Hematopoietic multipotent progenitor cell treated with erythropoietin and hydrocortisone succinate and interleukin-3 and kit ligand, for 8 days (in vitro differentiated cells): ENCODE results near the gene RUFY2.

Experiments used
- DNase-seq: peaks from one replicate; pipeline ENCODE4 v3.0.0-alpha.2; 2015

Gene RUFY2, protein sequence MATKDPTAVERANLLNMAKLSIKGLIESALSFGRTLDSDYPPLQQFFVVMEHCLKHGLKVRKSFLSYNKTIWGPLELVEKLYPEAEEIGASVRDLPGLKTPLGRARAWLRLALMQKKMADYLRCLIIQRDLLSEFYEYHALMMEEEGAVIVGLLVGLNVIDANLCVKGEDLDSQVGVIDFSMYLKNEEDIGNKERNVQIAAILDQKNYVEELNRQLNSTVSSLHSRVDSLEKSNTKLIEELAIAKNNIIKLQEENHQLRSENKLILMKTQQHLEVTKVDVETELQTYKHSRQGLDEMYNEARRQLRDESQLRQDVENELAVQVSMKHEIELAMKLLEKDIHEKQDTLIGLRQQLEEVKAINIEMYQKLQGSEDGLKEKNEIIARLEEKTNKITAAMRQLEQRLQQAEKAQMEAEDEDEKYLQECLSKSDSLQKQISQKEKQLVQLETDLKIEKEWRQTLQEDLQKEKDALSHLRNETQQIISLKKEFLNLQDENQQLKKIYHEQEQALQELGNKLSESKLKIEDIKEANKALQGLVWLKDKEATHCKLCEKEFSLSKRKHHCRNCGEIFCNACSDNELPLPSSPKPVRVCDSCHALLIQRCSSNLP

DNA sequence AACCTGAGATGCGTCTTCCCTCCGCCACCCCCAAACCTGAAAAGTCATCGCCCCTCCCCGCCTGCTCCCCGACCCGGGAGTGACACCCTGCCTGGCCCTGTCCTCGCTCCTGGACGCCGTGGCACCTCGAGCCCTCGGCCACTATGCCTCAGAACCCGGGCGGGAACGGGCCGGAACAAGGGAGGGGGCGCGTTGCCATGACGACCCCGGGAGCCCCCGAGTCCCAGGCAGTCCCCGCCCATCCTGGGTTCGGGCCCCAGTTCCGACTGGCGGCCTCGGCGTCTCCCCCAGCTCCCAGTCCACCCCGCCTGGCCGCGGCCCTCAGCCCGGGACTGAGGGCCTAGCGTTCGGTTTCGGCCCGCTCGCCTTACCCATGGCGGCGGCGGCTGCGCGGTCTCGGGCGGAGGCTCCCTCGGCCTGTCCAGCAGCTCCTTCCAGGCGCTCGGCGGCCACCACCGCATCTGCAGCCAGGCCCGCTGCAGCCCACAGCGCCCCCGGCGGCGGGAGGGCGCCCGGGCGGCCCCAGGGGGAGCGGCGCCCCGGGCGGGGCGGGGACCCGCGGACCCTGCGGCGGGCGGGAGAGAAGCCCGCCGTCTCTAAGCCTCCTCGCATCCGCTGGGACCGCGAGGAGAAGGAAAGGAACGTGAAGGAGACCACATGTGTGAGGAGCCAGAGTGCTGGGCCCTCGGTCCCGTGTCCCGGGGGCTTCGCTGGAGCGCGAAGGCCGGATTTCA, at the start of gene RUFY2:
Gene RUFY2 (minus strand): TSS at position 463 of the 734 bp plus-strand sequence. CDS start 88 bp downstream, at position 375.
- peak; percentile 65 for DNase-seq

DNA sequence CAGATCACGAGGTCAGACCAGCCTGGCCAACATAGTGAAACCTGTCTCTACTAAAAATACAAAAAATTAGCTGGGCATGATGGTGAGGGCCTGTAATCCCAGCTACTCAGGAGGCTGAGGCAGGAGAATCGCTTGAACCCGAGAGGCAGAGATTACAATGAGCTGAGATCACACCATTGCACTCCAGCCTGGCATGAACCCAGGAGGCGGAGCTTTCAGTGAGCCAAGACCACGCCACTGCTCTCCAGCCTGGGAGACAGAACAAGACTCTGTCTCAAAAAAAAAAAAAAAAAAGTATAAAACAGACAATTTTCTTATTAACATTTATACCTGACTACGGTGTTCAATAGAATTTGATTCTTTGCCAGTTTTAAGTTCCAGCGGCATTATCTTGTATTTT, 42.6 kb upstream of the RUFY2 start:
- peak; percentile 54 for DNase-seq

DNA sequence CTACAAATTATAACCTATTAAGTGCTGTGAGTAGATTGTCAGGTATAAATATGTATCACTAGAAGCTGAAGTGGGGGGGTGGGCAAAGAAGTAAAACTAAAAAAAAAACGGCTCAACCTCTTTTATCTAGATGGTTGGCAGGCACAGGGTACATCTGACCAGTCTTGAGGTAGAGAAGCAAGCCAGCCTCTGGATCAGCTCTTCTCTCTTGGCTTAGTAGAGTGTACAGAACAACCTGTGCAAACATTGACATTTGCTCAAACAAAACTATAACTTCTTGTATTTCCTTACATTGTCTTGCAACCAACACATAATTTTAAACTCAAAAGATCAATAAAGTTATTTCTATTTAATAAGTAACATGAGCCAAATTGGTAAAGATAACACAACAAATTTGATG, 39.1 kb upstream of the RUFY2 start:
- DNase-seq: no peak

DNA sequence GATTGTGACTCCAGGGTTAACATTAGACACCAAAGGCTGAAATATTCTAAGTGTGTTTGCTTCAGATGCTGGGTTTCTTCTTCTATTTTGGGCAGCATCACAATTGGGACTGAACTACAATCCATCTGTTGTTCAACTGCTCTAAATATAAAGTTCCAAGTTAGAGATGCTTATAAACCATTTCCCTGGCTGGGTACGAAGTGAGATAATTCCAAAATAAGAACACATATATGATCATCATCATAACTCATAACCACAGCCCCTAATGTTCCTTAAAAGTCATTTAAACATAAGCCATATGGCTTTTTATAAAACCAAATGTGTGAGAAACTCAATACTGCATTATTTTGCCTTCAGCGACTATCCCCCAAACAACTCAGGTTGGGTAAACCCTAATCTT, 35.9 kb upstream of the RUFY2 start:
- no peak for DNase-seq

- no peak for DNase-seq
Measured at GRCh38 chr10:68440898-68441297, 33.8 kb upstream of the RUFY2 start.

DNA sequence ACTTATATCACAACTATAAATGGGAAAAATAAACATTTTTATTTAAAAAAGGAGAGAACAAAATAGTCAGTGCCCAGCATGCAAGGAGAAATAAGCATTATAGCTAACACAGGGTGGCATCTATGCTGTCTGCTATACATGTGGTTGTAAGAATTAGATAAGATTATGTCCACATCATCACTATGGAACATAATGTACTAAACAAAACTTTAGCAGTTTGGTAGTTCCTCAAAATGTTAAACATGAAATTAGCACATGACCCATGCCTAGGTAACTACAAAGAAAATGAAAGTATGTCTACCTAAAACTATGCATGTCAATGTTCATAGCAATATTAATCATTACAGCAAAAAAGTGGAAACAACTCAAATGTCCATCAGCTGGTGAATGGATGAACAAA, 28.7 kb upstream of the RUFY2 start:
- peak; percentile 57 for DNase-seq

GRCh38 chr10:68434657-68435056, 27.6 kb upstream of the RUFY2 start:
- no peak for DNase-seq

DNA sequence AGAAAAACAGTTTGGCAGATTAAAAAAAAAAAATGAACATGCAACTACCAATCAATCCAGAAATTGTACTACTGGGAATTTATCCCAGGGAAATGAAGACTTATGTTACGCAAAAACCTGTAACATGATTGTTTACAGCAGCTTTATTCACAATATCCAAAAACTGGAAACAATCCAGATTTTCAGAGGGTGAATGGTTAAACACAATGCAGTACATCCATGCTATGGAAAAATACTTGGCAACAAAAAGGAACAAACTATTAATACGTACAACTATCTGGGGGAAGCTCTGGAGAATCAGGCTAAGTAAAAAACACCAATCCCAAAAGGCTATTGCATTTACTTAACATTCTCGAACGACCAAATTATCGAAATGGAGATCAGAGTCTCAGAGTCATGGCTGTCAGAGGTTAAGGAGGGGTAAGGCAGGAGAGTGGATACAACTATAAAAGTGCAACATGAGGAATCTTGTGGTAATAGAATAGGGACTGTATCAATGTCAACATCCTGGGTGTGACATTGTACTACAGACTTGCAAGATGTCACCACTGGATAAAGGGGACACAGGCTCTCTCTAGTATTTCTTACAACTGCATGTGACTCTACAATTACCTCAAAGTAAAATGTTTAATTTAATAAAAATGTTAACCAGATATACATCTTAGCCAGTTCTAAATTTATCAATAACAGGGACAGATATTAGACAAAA, 21.5 kb upstream of the RUFY2 start:
- peak; percentile 52 for DNase-seq

DNA sequence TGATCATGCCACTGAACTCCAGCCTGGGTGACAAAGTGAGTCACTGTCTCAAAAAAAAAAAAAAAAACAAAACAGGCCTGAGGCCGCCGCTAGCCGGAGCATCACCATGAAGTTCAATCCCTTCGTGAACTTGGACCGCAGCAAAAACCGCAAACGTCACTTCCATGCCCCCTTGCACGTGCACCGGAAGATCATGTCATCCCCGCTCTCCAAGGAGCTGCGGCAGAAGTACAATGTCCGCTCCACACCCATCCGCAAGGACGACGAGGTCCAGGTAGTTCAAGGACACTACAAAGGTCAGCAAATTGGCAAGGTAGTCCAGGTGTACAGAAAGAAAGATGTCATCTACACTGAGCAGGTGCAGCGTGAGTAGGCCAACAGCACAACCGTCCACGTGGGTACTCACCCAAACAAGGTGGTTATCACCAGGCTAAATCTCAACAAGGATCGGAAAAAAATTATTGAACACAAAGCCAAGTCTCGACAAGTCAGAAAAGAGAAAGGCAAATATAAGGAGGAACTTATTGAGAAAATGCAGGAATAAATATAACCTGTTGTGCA, 17.5 kb upstream of the RUFY2 start:
- DNase-seq: no peak

- no peak for DNase-seq
Measured at GRCh38 chr10:68423522-68423921, 16.4 kb upstream of the RUFY2 start.

DNA sequence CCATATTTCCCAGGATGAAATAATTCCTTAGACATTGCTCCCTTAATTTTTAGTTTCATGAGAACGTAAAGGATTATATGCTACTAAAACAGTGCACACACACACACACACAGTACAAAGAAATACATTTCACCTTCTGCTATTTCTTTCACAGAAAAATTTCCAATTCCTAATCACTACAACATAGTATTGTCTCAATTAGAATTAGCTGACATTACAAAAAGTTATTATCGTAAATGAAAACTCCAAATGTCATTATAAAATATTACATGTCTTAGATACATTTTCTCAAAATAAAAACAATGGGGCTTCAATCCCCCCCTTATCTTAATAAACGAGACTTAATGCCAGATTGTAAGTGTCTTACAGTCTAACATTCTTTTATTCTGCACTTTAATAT, 12.3 kb upstream of the RUFY2 start:
- DNase-seq: no peak

- no peak for DNase-seq
Measured at GRCh38 chr10:68408898-68409518, 1.9 kb upstream of the RUFY2 start.

DNA sequence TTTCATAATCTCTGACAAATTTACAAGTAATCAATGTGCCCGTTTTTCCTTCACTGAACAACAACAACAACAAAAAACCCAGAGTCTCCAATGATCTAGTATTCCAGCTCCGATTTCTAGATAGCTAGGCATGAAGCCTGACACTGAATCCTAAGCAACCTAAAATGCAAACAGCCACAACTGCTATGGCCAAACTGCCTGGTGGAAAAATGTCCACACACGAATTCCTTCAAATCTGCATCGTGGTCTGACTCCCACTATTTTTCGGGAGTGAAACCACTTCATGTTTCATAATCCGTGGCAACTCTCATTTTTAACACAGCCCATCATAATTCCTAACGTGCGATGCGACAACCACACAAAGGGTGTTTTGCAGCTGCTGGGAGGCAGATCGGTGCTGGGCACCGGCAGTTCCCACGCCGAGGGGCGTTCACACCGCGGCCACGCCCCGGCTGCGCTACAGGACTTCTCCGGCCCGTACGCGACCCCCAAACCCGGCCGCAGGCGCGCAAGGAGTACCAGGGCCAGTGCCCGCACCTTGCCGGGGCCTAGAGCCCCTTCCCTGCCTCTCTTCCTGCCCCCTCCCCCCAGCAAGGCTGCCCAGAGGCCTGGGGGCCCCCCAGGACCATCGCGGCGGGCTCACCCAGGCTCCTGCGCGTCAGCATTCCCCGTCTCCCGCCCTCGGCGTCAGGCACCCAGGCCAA, 814 bp downstream of the RUFY2 start:
- DNase-seq: peak; percentile 61

DNA sequence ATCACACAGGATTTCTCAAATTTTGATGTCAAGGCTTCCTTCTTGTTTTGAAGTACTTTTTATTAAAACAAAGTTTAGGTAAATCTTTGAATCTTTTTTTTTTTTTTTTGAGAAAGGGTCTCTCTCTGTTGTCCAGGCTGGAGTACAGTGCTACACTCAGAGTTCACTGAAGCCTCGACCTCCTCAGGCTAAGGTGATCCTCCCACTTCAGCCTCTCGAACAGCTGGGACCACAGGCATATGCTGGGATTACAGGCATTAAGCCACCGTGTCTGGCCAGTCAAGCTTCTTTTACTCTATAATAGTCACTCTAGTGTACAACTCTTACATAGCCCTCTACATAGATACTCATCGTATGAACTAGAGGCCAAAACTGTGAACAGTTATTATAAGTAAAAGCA, 3.4 kb downstream of the RUFY2 start:
- DNase-seq: no peak

GRCh38 chr10:68402276-68402675, 4.8 kb downstream of the RUFY2 start:
- no peak for DNase-seq

DNA sequence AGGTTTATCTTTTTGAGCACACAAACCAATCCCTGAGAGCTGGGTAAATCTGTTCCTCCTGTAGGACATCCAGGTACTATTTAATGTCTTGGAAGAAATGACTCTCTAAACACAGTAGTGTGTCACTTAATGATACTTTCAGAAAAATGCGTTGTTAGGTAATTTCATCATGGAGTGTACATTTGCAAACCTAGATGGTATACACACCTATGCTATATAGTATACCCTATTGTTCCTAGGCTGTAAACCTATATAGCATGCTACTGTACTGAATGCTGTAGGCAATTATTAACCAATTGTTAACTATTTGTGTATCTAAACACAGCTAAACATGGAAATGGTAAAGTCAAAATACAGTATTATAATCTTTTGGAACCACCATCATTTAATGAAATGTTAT, 10.1 kb downstream of the RUFY2 start:
- no peak for DNase-seq

GRCh38 chr10:68385740-68386139, 21.3 kb downstream of the RUFY2 start:
- no peak for DNase-seq

DNA sequence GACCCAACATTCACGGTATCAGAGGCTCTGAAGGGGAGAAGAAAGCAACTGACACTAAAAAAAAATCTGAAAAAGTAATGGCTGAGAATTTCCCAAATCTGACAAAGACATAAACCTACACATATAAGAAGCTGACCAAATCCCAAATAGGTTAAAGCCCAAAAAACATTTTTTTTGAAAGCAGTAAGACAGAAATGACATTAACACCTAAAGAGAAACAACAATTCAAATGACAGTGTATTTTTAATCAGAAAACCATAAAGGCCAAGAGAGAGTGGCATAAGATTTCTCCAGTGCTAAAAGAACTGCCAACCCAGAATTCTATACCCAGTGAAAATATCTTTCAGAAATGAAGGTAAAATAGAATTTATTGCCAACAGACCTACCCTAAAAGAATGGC, 35.5 kb downstream of the RUFY2 start:
- DNase-seq: no peak

GRCh38 chr10:68367121-68367520, 40.0 kb downstream of the RUFY2 start:
- no peak for DNase-seq

GRCh38 chr10:68366600-68366999, 40.5 kb downstream of the RUFY2 start:
- DNase-seq: no peak

- no peak for DNase-seq
Measured at GRCh38 chr10:68365611-68366010, 41.5 kb downstream of the RUFY2 start.
